SJSA1 (cell line): Measurements from ENCODE around the gene CD3D. TPM values are rescaled to one million over a fixed set of nuclear protein-coding genes. Genes with fewer than 3 reads are reported as not detected.

ENCODE experiments used
- DNase-seq, 2 experiments: peaks; one replicate each; pipeline ENCODE4 v3.0.0-alpha.2; 2015 to 2020; ENCODE audit warnings: low spot score in 2 of 2, low read depth in 1 of 2
- H3K27ac ChIP-seq: fragments of 250-450 bp; sonication (Bioruptor Pico); 2 replicates; pipeline ENCODE4 v1.5.1; 2020; ENCODE audit warnings: mild to moderate bottlenecking, moderate library complexity
- H3K27me3 ChIP-seq: fragments of 250-450 bp; sonication (Bioruptor Pico); replicated peaks from 2 replicates; pipeline ENCODE4 v1.5.1; 2020; ENCODE audit warnings: mild to moderate bottlenecking, moderate library complexity
- H3K36me3 ChIP-seq: fragments of 250-450 bp; sonication (Bioruptor Pico); 2 replicates; pipeline ENCODE4 v1.5.1; 2020; ENCODE audit warnings: mild to moderate bottlenecking
- H3K4me1 ChIP-seq: fragments of 250-450 bp; sonication (Bioruptor Pico); replicated peaks from 2 replicates; pipeline ENCODE4 v1.6.1; 2021; ENCODE audit warnings: mild to moderate bottlenecking
- H3K4me3 ChIP-seq: fragments of 250-450 bp; sonication (Bioruptor Pico); 2 replicates; pipeline ENCODE4 v1.5.1; 2020; ENCODE audit warnings: mild to moderate bottlenecking
- H3K9me3 ChIP-seq: fragments of 250-450 bp; sonication (Bioruptor Pico); replicated peaks from 2 replicates; pipeline ENCODE4 v1.5.1; 2020; ENCODE audit warnings: mild to moderate bottlenecking
- total RNA-seq: library from RNA; depleted of rRNA; stranded (reverse); fragments of >200 nt; shearing (Covaris generic); gene quantifications from 2 replicates; pipeline ENCODE4 v1.2.3, GENCODE V29; 2014; rRNA removed

CD3D gene
- total RNA-seq = not detected in 2 replicates

GRCh38 chr11:118342503-118343161 lies at the start of gene CD3D:
Gene CD3D (minus strand): TSS chr11:118342705. CDS start chr11:118342607, 98 bp downstream.
- Histone ChIP-seq H3K36me3 (no peaks in the 10 kb centered on the region), H3K4me3 (no peak within 1 kb of the TSS), H3K27ac (no peak within 1 kb of the TSS), H3K4me1 (no peaks in the 10 kb centered on the region), H3K9me3 (no peaks in the 10 kb centered on the region), H3K27me3 (no peaks in the 10 kb centered on the region)
- DNase-seq = no peak

- Histone ChIP-seq H3K36me3 (peaks cover 34% of the 10 kb centered on the region), H3K27ac (no peak overlapping the region), H3K4me1 (no peaks in the 10 kb centered on the region), H3K4me3 (no peak overlapping the region), H3K9me3 (no peaks in the 10 kb centered on the region), H3K27me3 (no peaks in the 10 kb centered on the region)
- DNase-seq = no peak
Measured at GRCh38 chr11:118383657-118384056, 41.2 kb upstream of the CD3D start.

- Histone ChIP-seq H3K36me3 (peaks cover 34% of the 10 kb centered on the region), H3K9me3 (no peaks in the 10 kb centered on the region), H3K27ac (no peak overlapping the region), H3K4me3 (no peak overlapping the region), H3K4me1 (no peaks in the 10 kb centered on the region), H3K27me3 (no peaks in the 10 kb centered on the region)
- DNase-seq = no peak
Measured at GRCh38 chr11:118382954-118383353, 40.4 kb upstream of the CD3D start.

DNA sequence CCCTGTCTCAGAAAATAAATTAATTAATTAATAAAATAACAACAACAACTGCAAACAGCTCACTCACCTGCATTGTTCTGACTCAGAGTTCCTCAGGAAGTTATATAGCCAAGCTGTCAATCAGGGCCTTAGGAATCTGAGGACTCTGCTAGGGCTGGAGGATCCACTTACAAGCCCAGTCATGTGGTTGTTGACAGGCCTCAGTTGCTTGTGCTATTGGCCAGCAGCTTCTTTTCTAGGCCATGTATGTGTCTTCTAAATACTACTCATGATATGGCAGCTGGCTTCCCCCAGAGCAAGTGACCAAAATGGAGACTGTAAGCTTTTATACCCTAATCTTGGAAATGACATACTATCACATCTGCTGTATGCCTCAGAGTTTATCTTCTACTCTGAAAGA lies 38.1 kb upstream of the CD3D start:
- H3K27ac ChIP-seq = no peak overlapping the region
- H3K36me3 ChIP-seq = peaks cover 20% of the 10 kb centered on the region
- no peaks in the 10 kb centered on the region for H3K27me3 ChIP-seq
- no peaks in the 10 kb centered on the region for H3K9me3 ChIP-seq
- H3K4me3 ChIP-seq = no peak overlapping the region
- DNase-seq = no peak
- H3K4me1 ChIP-seq = no peaks in the 10 kb centered on the region

DNA sequence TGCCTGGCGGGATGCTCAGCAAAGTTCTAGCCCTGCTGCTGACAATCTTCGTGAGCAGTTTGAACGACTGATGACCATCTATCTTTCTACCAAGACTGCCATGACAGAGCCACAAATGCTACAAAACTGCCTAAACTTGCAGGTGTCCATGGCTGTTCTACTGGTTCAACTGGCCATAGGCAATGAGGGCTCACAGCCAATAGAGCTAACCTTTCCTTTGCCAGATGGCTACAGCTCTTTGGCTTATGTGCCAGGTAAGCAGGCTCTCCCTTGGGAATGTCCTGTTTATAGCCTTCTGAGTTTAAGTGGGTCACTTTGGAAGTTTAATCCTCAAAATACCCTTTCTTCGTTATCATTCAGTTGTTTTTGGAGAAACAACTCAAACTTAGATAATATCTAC lies 37.0 kb upstream of the CD3D start:
- DNase-seq = no peak
- Histone ChIP-seq H3K4me1 (no peaks in the 10 kb centered on the region), H3K9me3 (no peaks in the 10 kb centered on the region), H3K4me3 (no peak overlapping the region), H3K27me3 (no peaks in the 10 kb centered on the region), H3K36me3 (peaks cover 18% of the 10 kb centered on the region; the same call in 1 of the 2 replicates), H3K27ac (no peak overlapping the region)

- Histone ChIP-seq H3K27ac (no peak overlapping the region), H3K4me3 (no peak overlapping the region), H3K27me3 (no peaks in the 10 kb centered on the region), H3K4me1 (no peaks in the 10 kb centered on the region), H3K9me3 (no peaks in the 10 kb centered on the region), H3K36me3 (peaks cover 10% of the 10 kb centered on the region)
- DNase-seq = no peak
Measured at GRCh38 chr11:118375978-118376377, 33.5 kb upstream of the CD3D start.

DNA sequence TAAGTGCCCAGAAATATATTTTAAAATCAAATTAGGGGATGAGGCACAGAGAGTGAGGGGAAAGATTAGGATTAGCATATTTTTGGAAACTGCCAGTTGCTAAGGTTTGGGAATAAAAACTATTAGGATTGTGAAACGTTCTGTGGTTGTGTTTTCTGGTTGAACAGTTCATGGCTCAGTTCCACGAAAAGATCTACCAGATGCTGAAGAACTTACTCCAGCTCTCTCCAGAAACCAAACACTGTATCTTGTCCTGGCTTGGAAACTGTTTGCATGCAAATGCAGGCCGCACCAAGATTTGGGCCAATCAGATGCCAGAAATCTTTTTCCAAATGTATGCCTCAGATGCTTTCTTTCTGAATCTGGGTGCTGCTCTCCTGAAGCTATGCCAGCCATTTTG lies 32.2 kb upstream of the CD3D start:
- Histone ChIP-seq H3K27ac (no peak overlapping the region), H3K36me3 (peaks cover 7% of the 10 kb centered on the region), H3K4me3 (no peak overlapping the region), H3K27me3 (no peaks in the 10 kb centered on the region), H3K4me1 (no peaks in the 10 kb centered on the region), H3K9me3 (no peaks in the 10 kb centered on the region)
- no peak for DNase-seq

DNA sequence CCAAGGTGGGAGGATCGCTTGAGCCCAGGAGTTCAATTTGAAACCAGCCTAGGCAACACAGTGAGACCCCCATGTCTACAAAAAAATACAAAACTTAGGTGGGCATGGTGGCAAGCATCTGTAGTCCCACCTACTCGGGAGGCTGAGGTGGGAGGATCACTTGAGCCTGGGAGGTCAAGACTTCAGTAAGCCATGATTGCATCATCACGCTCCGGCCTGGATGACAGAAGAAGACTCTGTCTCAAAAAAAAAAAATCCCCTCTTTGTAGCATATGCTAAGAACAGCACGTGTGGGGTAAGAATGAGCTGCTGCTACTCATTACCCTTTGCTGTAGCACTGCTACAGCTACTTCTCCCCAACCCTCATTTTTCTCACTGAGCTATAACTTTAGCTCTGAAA lies 31.4 kb upstream of the CD3D start:
- DNase-seq = no peak
- H3K27ac ChIP-seq = no peak overlapping the region
- H3K9me3 ChIP-seq = no peaks in the 10 kb centered on the region
- H3K36me3 ChIP-seq = peaks cover 12% of the 10 kb centered on the region
- H3K4me3 ChIP-seq = no peak overlapping the region
- H3K4me1 ChIP-seq = no peaks in the 10 kb centered on the region
- H3K27me3 ChIP-seq = no peaks in the 10 kb centered on the region

- Histone ChIP-seq H3K27ac (no peak overlapping the region), H3K27me3 (no peaks in the 10 kb centered on the region), H3K4me3 (no peak overlapping the region), H3K4me1 (no peaks in the 10 kb centered on the region), H3K9me3 (no peaks in the 10 kb centered on the region), H3K36me3 (peaks cover 16% of the 10 kb centered on the region)
- no peak for DNase-seq
Measured at GRCh38 chr11:118373263-118373662, 30.8 kb upstream of the CD3D start.

- no peaks in the 10 kb centered on the region for H3K4me1 ChIP-seq
- no peak for DNase-seq
- H3K27ac ChIP-seq = no peak overlapping the region
- peaks cover 22% of the 10 kb centered on the region for H3K36me3 ChIP-seq
- H3K9me3 ChIP-seq = no peaks in the 10 kb centered on the region
- H3K27me3 ChIP-seq = no peaks in the 10 kb centered on the region
- H3K4me3 ChIP-seq = no peak overlapping the region
Measured at GRCh38 chr11:118370774-118371173, 28.3 kb upstream of the CD3D start.

DNA sequence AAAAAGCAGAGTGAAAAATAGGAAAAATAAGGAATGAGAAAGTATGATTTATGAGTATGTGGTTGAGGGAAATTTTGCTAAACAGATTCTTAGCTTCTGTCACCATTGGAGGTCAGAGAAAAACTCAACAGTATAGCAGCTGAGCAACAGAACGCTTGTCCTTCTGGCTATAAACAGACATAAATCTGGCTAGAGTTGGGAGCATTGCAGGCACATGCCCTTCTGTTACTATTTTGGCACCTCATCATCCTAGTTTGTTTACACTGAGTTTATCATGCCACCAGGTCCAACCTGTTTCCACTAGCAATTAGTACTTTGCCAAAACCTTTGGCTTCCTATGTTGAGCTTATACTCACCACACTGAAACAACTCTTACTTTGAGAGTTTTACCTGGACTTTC lies 23.8 kb upstream of the CD3D start:
- no peak overlapping the region for H3K4me3 ChIP-seq
- H3K9me3 ChIP-seq = no peaks in the 10 kb centered on the region
- H3K4me1 ChIP-seq = no peaks in the 10 kb centered on the region
- no peak overlapping the region for H3K27ac ChIP-seq
- DNase-seq = no peak
- peaks cover 15% of the 10 kb centered on the region for H3K36me3 ChIP-seq
- H3K27me3 ChIP-seq = no peaks in the 10 kb centered on the region

- Histone ChIP-seq H3K4me1 (no peaks in the 10 kb centered on the region), H3K27ac (no peak overlapping the region), H3K9me3 (no peaks in the 10 kb centered on the region), H3K4me3 (no peak overlapping the region), H3K27me3 (no peaks in the 10 kb centered on the region), H3K36me3 (peaks cover 15% of the 10 kb centered on the region)
- DNase-seq = no peak
Measured at GRCh38 chr11:118364956-118365615, 22.6 kb upstream of the CD3D start.

DNA sequence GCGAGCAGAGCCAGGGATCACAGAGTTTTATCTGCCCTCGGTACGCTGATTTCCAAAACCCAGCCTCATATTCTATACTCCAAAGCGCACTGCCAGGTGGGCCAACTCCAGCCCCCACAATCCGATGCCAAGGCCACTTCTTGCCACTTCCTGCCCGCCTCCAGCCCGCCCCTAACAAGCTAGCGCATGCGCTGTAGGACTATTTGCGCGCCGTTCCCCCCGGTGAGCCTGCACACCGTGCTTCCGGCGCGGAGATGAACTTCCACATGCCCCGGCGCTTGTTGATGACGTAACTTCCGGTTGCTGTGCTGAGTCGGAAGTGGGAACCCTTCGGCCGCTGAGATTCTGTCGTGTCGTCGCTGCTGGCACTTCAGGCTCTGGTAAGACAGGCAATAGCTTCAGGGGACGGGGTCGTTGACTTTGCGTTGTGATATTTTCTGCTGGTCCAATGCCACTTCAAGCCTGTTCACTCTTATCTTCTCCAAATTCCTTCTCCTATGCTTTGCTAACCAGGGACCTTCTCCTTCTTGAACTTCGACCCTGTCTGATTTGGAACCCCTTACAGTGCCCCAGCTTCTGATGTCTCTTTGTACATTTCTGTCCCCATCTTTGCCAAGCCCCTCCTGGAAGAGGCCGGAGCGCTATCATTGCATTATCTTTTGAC lies 16.9 kb upstream of the CD3D start, which contains the start of gene UBE4A:
Gene UBE4A (plus strand): TSS at position 306 of the 664 bp plus-strand sequence. CDS start 5,481 bp downstream, outside the sequence.
- 0 out of 2 replicates have a peak, but pooled peaks cover 3% of the 10 kb centered on the region for H3K4me1 ChIP-seq
- no peaks in the 10 kb centered on the region for H3K9me3 ChIP-seq
- H3K4me3 ChIP-seq = peak within 1 kb of the TSS; percentile 64
- DNase-seq = peak; percentile 67 to 88
- H3K27ac ChIP-seq = 0 out of 2 replicates have a peak within 1 kb of the TSS, but pooled peaks have one; percentile 33
- no peaks in the 10 kb centered on the region for H3K36me3 ChIP-seq
- H3K27me3 ChIP-seq = no peaks in the 10 kb centered on the region

DNA sequence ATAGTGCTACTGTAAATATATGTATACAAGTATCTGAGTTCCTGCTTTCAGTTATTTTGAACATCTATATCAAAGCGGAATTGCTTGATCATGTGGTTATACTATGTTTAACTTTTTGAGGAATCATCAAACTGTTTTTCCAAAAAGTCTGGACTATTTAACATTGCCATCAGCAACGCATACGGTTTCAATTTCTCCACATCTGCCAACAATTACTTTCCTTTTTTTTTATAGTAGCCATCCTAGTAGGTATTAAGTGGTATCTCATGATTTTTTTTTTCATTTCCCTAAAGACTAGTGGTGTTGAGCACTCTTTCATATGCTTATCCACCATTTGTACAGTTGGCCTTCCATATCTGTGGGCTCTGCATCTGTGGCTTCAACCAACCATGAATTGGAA lies 15.6 kb upstream of the CD3D start:
- Histone ChIP-seq H3K27ac (no peak overlapping the region), H3K4me1 (0 out of 2 replicates have a peak, but pooled peaks cover 3% of the 10 kb centered on the region), H3K36me3 (no peaks in the 10 kb centered on the region), H3K4me3 (no peak overlapping the region), H3K27me3 (no peaks in the 10 kb centered on the region), H3K9me3 (no peaks in the 10 kb centered on the region)
- DNase-seq = no peak
